ENCODE measurements around the gene KCNJ10.

The KCNJ10 gene

GRCh38 chr1:159962176-159962575, 107.8 kb downstream of the KCNJ10 start:
- TF ChIP-seq EZH2 (optimal IDR thresholded peaks at IDR 0.05; ENCODE audit: low read depth, low read length) = no peak
- no peak for TF ChIP-seq EZH2phosphoT487 (IDR thresholded peaks at IDR 0.05; ENCODE audit: low read length)
- no peak for TF ChIP-seq CTCF (IDR thresholded peaks at IDR 0.05; ENCODE audit: low read length)
- no peak overlapping the region for H3K4me2 ChIP-seq (ENCODE audit: low read depth, low read length)
- H3K36me3 ChIP-seq (replicated peaks; ENCODE audit: insufficient read depth, low read length) = no peaks in the 10 kb centered on the region
- H3K9ac ChIP-seq (ENCODE audit: low read length) = no peak overlapping the region
- no peaks in the 10 kb centered on the region for H3F3A ChIP-seq (ENCODE audit: insufficient read depth, low read length)
- H3K27ac ChIP-seq (ENCODE audit: low read length) = no peak overlapping the region
- H3K79me2 ChIP-seq (ENCODE audit: low read length) = no peaks in the 10 kb centered on the region
- H4K20me1 ChIP-seq (ENCODE audit: insufficient read depth, low read length) = no peaks in the 10 kb centered on the region
- no peak overlapping the region for H3K4me3 ChIP-seq (ENCODE audit: low read length)
- no peaks in the 10 kb centered on the region for H3K27me3 ChIP-seq (replicated peaks; ENCODE audit: insufficient read depth, low read length)
- H3K9me3 ChIP-seq (replicated peaks; ENCODE audit: insufficient read depth, low read length) = no peaks in the 10 kb centered on the region
- H3K9me2 ChIP-seq (replicated peaks; ENCODE audit: insufficient read depth, low read length) = no peaks in the 10 kb centered on the region
- no peaks in the 10 kb centered on the region for H3K4me1 ChIP-seq (ENCODE audit: low read length)
- no peak overlapping the region for H2AFZ ChIP-seq (ENCODE audit: low read length)
- no peak for DNase-seq

DNA sequence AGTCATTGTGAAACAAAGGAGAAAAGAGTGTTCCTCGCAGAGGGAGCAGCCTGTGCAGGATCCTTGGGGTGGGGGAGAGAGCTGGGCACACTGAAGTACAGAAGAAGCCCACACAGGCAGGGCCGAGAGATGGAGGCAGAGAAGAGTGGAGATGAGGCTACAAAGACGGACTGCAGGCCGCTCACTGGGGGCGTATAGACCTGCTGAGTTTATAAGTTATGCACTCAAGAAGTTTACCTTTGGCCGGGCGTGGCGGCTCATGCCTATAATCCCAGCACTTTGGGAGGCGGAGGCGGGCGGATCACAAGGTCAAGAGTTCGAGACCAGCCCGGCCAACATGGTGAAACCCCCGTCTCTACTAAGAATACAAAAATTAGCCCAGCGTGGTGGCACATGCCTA, 108.3 kb downstream of the KCNJ10 start:
- no peaks in the 10 kb centered on the region for H3K4me1 ChIP-seq (ENCODE audit: low read length)
- H3K4me2 ChIP-seq (ENCODE audit: low read depth, low read length) = no peak overlapping the region
- no peak for DNase-seq
- H4K20me1 ChIP-seq (ENCODE audit: insufficient read depth, low read length) = no peaks in the 10 kb centered on the region
- no peak overlapping the region for H2AFZ ChIP-seq (ENCODE audit: low read length)
- no peaks in the 10 kb centered on the region for H3K9me3 ChIP-seq (replicated peaks; ENCODE audit: insufficient read depth, low read length)
- H3K9ac ChIP-seq (ENCODE audit: low read length) = no peak overlapping the region
- H3K9me2 ChIP-seq (replicated peaks; ENCODE audit: insufficient read depth, low read length) = no peaks in the 10 kb centered on the region
- H3K36me3 ChIP-seq (replicated peaks; ENCODE audit: insufficient read depth, low read length) = no peaks in the 10 kb centered on the region
- TF ChIP-seq EZH2phosphoT487 (IDR thresholded peaks at IDR 0.05; ENCODE audit: low read length) (no peak), CTCF (IDR thresholded peaks at IDR 0.05; ENCODE audit: low read length) (no peak), EZH2 (optimal IDR thresholded peaks at IDR 0.05; ENCODE audit: low read depth, low read length) (no peak)
- H3F3A ChIP-seq (ENCODE audit: insufficient read depth, low read length) = no peaks in the 10 kb centered on the region
- no peak overlapping the region for H3K27ac ChIP-seq (ENCODE audit: low read length)
- H3K27me3 ChIP-seq (replicated peaks; ENCODE audit: insufficient read depth, low read length) = no peaks in the 10 kb centered on the region
- H3K4me3 ChIP-seq (ENCODE audit: low read length) = no peak overlapping the region
- no peaks in the 10 kb centered on the region for H3K79me2 ChIP-seq (ENCODE audit: low read length)

DNA sequence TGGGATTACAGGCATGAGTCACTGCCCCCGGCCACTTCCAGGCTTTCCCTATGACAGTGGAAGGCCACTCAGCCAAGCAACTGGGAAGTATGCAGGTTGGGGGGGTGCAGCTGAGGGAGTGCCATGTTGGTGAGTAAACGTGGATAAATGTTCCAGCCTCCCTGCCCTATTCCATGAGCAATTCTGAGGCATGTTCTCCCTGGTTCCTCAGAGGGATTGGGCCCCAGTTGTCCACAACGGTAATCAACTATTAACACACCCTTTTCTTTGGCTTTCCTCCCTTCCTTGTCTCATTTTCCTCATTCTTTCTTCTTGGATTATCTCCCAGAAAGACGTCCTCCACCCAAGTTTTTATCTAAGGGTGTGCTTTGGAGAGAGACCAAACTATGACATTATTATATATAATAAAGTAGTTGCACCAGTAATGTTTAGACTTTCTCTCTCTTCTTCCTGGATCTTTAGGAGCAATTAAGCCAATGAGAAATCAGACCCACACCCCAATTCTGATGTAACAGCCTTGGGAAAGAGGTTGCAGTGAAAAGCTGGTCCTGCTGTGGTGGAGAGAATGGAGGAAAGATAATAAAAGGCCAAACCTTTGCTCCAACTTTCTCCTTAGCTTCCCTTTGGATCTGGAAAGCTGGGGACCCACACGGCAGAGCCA, 109.1 kb downstream of the KCNJ10 start:
- Histone ChIP-seq H3K9me3 (replicated peaks; ENCODE audit: insufficient read depth, low read length) (no peaks in the 10 kb centered on the region), H3K79me2 (ENCODE audit: low read length) (no peaks in the 10 kb centered on the region), H3K27me3 (replicated peaks; ENCODE audit: insufficient read depth, low read length) (no peaks in the 10 kb centered on the region), H3F3A (ENCODE audit: insufficient read depth, low read length) (no peaks in the 10 kb centered on the region), H3K36me3 (replicated peaks; ENCODE audit: insufficient read depth, low read length) (no peaks in the 10 kb centered on the region), H2AFZ (ENCODE audit: low read length) (no peak overlapping the region), H3K27ac (ENCODE audit: low read length) (no peak overlapping the region), H3K9ac (ENCODE audit: low read length) (no peak overlapping the region), H3K4me2 (ENCODE audit: low read depth, low read length) (no peak overlapping the region), H3K4me1 (ENCODE audit: low read length) (no peaks in the 10 kb centered on the region), H4K20me1 (ENCODE audit: insufficient read depth, low read length) (no peaks in the 10 kb centered on the region), H3K9me2 (replicated peaks; ENCODE audit: insufficient read depth, low read length) (no peaks in the 10 kb centered on the region), H3K4me3 (ENCODE audit: low read length) (no peak overlapping the region)
- no peak for DNase-seq
- TF ChIP-seq CTCF (IDR thresholded peaks at IDR 0.05; ENCODE audit: low read length) (no peak), EZH2phosphoT487 (IDR thresholded peaks at IDR 0.05; ENCODE audit: low read length) (no peak), EZH2 (optimal IDR thresholded peaks at IDR 0.05; ENCODE audit: low read depth, low read length) (no peak)

Measured in MM.1S (cell line).